A673 (cell line): ENCODE data around the gene TMPRSS13. TPM values are rescaled to one million over a fixed set of nuclear protein-coding genes. Genes with fewer than 3 reads are reported as not detected.

Source experiments
- BruUV-seq: library from RNA; stranded (reverse); fragments of 400-500 nt; replicated peaks from 2 replicates; lab custom pipeline; 2021; lab: Mats Ljungman, UMichigan
- CTCF ChIA-PET: fragments of 300-600 bp; sonication (Branson Sonifier 250); formaldehyde crosslinking; loops from one replicate; lab custom pipeline; 2022; ENCODE audit warnings: antibody characterized with exemption; lab: Charles Lee
- POLR2A ChIA-PET: fragments of 300-600 bp; sonication (Branson Sonifier 250); formaldehyde crosslinking; loops from one replicate; lab custom pipeline; 2022; ENCODE audit warnings: antibody characterized with exemption; ENCODE audit not compliant: low non-redundant PET; lab: Charles Lee
- DNase-seq: peaks from one replicate; pipeline ENCODE4 v3.0.0-alpha.2; 2015; ENCODE audit warnings: low spot score
- H3K27ac ChIP-seq: fragments of 200-600 bp; sonication (generic); 2 replicates; pipeline ENCODE4 v1.5.1; 2016; ENCODE audit warnings: mixed run types, low read depth, mild to moderate bottlenecking, mixed read lengths, antibody characterized with exemption, low read length; ENCODE audit not compliant: poor library complexity, severe bottlenecking
- H3K27me3 ChIP-seq: fragments of 200-600 bp; sonication (generic); replicated peaks from 2 replicates; pipeline ENCODE4 v1.6.1; 2017; ENCODE audit warnings: mixed run types, low read depth, mild to moderate bottlenecking, mixed read lengths, antibody characterized with exemption, low read length; ENCODE audit not compliant: insufficient read depth, poor library complexity
- H3K36me3 ChIP-seq: fragments of 200-600 bp; sonication (generic); 2 replicates; pipeline ENCODE4 v1.6.1; 2016; ENCODE audit warnings: mixed run types, mild to moderate bottlenecking, mixed read lengths, antibody characterized with exemption, low read length; ENCODE audit not compliant: insufficient read depth, poor library complexity, severe bottlenecking
- H3K4me1 ChIP-seq: fragments of 200-600 bp; sonication (generic); 2 replicates; pipeline ENCODE4 v1.6.1; 2017; ENCODE audit warnings: mixed run types, mild to moderate bottlenecking, mixed read lengths, antibody characterized with exemption, low read length; ENCODE audit not compliant: insufficient read depth, poor library complexity, severe bottlenecking
- H3K4me3 ChIP-seq: fragments of 200-600 bp; sonication (generic); 2 replicates; pipeline ENCODE4 v1.5.1; 2016; ENCODE audit warnings: low read depth, mixed run types, mild to moderate bottlenecking, mixed read lengths, low read length; ENCODE audit not compliant: poor library complexity, severe bottlenecking
- H3K9me3 ChIP-seq: fragments of 200-600 bp; sonication (generic); 2 replicates; pipeline ENCODE4 v1.6.1; 2016; ENCODE audit warnings: mixed run types, low read depth, mild to moderate bottlenecking, mixed read lengths, antibody characterized with exemption, low read length; ENCODE audit not compliant: poor library complexity, severe bottlenecking
- CTCF ChIP-seq: fragments of 300-800, 200-600 bp; sonication (generic); conservative IDR thresholded peaks from 2 replicates; pipeline ENCODE4 v1.5.1; 2017; ENCODE audit warnings: low read depth, mild to moderate bottlenecking, antibody characterized with exemption, low read length, moderate library complexity, mixed read lengths
- EZH2 ChIP-seq: fragments of 200-600 bp; sonication (generic); IDR thresholded peaks from 2 replicates; pipeline ENCODE4 v1.6.1; 2017; ENCODE audit warnings: borderline replicate concordance, low read depth, mild to moderate bottlenecking, mixed read lengths, antibody characterized with exemption, low read length; ENCODE audit not compliant: poor library complexity, severe bottlenecking
- intact Hi-C: fragments of 100-400 bp; cut with micrococcal nuclease; formaldehyde crosslinking; loops from one replicate; pipeline ENCODE4 v1.10.0; 2022; ENCODE audit not compliant: unreplicated experiment
- total RNA-seq: library from RNA; stranded (reverse); gene quantifications from 2 replicates; pipeline ENCODE4 v1.2.3, GENCODE V29; 2021

TMPRSS13 gene
- total RNA-seq, 1 experiment from 2014 or later = not detected

GRCh38 chr11:117915672-117916235, 13.4 kb downstream of the TMPRSS13 start:
- POLR2A ChIA-PET = no interaction called here
- CTCF ChIA-PET = no interaction called here
- no peaks in the 10 kb centered on the region for H3K9me3 ChIP-seq
- no peaks in the 10 kb centered on the region for H3K4me1 ChIP-seq
- intact Hi-C loops = no loop called here
- BruUV-seq = no TSS peak
- no peak for DNase-seq
- TF ChIP-seq EZH2 (no peak), CTCF (no peak)
- no peaks in the 10 kb centered on the region for H3K36me3 ChIP-seq
- H3K27me3 ChIP-seq = no peaks in the 10 kb centered on the region
- H3K27ac ChIP-seq = no peak overlapping the region
- no peak overlapping the region for H3K4me3 ChIP-seq

GRCh38 chr11:117914991-117915618, 14.1 kb downstream of the TMPRSS13 start:
- no peak for TF ChIP-seq EZH2
- TF ChIP-seq CTCF = no peak
- DNase-seq = no peak
- Histone ChIP-seq H3K9me3 (no peaks in the 10 kb centered on the region), H3K36me3 (no peaks in the 10 kb centered on the region), H3K4me3 (no peak overlapping the region), H3K4me1 (no peaks in the 10 kb centered on the region), H3K27ac (no peak overlapping the region), H3K27me3 (no peaks in the 10 kb centered on the region)
- BruUV-seq = no TSS peak
- intact Hi-C loops = no loop called here
- ChIA-PET CTCF (no interaction called here), POLR2A (no interaction called here)

GRCh38 chr11:117914398-117914761, 14.8 kb downstream of the TMPRSS13 start:
- no TSS peak for BruUV-seq
- no peaks in the 10 kb centered on the region for H3K36me3 ChIP-seq
- intact Hi-C loops = no loop called here
- H3K4me3 ChIP-seq = no peak overlapping the region
- ChIA-PET POLR2A (no interaction called here), CTCF (no interaction called here)
- no peak for TF ChIP-seq EZH2
- TF ChIP-seq CTCF = no peak
- H3K27me3 ChIP-seq = no peaks in the 10 kb centered on the region
- no peak overlapping the region for H3K27ac ChIP-seq
- DNase-seq = no peak
- H3K9me3 ChIP-seq = no peaks in the 10 kb centered on the region
- H3K4me1 ChIP-seq = no peaks in the 10 kb centered on the region
